GM12875 (cell line): ENCODE data around the gene SMPDL3A.
"Not testable (repeated sequence)": the region's sequence is repeated elsewhere in the genome, so short reads cannot be mapped to it uniquely, and the experiment has no call there.

Experiments
- H3K4me3 ChIP-seq: one replicate; pipeline ENCODE4 v1.5.1; 2011; ENCODE audit warnings: low read depth, low read length, control low read depth
- TF ChIP-seq, protein P1 (sequence below): IDR thresholded peaks from 2 replicates; pipeline ENCODE4 v1.5.1; 2011; ENCODE audit warnings: low read depth, mild to moderate bottlenecking, control low read depth, inconsistent platforms, low read length, moderate library complexity, borderline replicate concordance; ENCODE audit not compliant: insufficient read depth

Gene SMPDL3A

DNA sequence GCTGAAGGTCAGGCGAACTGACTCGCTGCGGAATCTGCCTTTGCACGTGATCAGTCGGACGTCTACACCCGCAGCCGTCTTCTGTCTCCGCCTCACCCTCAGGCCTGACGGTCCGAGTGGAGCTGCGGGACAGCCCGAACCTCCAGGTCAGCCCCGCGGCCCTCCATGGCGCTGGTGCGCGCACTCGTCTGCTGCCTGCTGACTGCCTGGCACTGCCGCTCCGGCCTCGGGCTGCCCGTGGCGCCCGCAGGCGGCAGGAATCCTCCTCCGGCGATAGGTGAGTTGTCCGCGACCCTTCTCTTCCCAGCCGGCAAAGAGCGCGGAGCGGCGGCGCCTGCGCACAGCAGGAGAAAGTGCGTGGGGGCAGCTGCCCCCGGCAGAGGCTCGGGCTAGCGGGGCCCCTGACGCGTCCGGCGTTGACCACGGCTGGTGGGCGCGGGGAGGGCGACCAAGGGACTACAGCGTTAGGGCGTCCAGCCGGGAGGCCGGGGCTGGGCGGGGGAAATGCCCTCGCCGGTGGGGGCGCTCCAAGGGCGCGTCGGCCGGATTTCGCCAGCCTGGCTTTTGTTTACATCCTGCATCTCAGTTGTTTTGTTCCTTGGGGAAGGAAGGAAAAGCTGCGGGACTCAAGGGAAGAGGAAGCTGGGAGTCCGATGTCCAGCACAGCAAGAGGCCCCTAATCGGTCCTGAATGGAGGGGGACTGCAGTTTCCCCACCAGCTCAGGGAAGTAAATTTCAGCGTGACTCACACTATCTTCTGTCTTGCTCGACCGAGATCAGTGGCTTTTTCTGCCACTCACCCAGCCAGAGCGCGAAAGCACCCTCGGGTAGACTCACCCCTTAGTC lies at the start of gene SMPDL3A:
TSS of gene SMPDL3A (plus strand) at position 77 of the 846 bp plus-strand sequence. CDS start at position 166, 89 bp downstream.
- peak within 1 kb of the TSS; percentile 41 for H3K4me3 ChIP-seq
- TF ChIP-seq, protein P1, sequence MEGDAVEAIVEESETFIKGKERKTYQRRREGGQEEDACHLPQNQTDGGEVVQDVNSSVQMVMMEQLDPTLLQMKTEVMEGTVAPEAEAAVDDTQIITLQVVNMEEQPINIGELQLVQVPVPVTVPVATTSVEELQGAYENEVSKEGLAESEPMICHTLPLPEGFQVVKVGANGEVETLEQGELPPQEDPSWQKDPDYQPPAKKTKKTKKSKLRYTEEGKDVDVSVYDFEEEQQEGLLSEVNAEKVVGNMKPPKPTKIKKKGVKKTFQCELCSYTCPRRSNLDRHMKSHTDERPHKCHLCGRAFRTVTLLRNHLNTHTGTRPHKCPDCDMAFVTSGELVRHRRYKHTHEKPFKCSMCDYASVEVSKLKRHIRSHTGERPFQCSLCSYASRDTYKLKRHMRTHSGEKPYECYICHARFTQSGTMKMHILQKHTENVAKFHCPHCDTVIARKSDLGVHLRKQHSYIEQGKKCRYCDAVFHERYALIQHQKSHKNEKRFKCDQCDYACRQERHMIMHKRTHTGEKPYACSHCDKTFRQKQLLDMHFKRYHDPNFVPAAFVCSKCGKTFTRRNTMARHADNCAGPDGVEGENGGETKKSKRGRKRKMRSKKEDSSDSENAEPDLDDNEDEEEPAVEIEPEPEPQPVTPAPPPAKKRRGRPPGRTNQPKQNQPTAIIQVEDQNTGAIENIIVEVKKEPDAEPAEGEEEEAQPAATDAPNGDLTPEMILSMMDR: 0 out of 2 replicates have a peak, but pooled peaks have one; percentile 24

GRCh38 chr6:122740091-122740490 lies 49.0 kb upstream of the SMPDL3A start:
- TF ChIP-seq, protein P1: no peak
- H3K4me3 ChIP-seq: no peak overlapping the region

DNA sequence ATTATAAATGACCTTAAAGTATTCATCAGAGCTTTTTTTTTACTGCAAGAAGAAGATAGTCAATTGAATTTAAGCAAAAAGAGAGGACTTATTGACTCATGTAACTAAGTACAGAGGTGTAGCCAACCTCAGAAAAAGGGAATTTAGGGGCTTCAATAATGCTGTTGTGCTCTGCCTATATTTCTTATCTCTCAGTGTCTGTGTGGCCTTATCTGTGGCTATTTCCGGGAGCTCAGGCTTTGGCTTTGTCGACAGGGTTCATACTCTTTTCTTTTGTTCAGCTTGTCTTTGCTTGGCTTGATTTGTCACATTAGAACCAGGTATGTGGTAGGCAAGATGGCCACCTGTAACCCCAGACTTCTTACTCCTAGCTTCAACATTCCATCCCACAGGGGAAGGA lies 48.1 kb upstream of the SMPDL3A start:
- no peak overlapping the region for H3K4me3 ChIP-seq
- TF ChIP-seq, protein P1: no peak

DNA sequence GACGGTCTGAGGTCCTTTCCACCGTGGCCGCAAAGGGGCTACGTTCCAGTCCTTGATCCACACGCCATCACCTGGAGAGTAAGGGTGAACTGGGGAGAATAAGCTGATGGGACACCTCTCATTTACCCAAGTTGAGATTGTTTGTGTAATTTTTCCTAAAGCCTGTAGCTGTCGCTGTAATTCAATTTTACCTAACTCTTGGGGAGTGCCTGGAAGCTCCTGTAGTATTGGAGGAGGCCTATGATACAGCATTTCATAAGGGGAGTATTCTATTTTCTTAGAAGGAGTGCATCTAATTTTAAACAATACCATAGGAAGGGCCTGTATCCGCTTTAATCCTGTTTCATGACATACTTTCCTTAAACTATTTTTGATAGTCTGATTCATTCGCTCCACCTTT lies 44.8 kb upstream of the SMPDL3A start:
- not testable (repeated sequence) for H3K4me3 ChIP-seq

GRCh38 chr6:122744856-122745255 lies 44.2 kb upstream of the SMPDL3A start:
- not testable (repeated sequence) for H3K4me3 ChIP-seq

More for the DNA sequence above, 44.8 kb upstream of the SMPDL3A start:
- TF ChIP-seq, protein P1: 0 out of 2 replicates have a peak, but pooled peaks have one; percentile 15

- H3K4me3 ChIP-seq: no peak overlapping the region
- TF ChIP-seq, protein P1: no peak
Measured at GRCh38 chr6:122746688-122747087, 42.4 kb upstream of the SMPDL3A start.

DNA sequence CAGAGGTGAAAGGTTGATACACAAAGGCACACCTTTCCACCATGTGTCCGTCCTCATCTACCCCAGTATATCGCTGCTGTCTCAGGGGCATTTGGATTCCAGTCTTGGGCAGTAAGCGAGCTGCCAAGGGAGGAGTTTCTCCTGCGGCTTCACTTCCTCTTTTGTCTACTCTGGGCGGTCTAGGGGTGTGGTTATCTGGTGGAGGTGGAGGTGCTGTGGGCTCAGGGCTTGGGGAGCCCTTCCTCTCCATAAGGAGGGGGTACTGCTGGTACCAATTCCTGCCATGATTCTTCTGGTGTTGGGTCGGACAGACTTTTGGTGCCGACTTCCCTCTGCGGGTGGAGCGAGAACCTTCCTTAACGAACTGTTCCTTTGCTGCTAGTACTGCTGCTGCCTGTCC lies 41.5 kb upstream of the SMPDL3A start:
- H3K4me3 ChIP-seq: no peak overlapping the region
- TF ChIP-seq, protein P1: no peak

- H3K4me3 ChIP-seq: not testable (repeated sequence)
Measured at GRCh38 chr6:122748945-122749344, 40.1 kb upstream of the SMPDL3A start.
